Osteoblast (primary cell): ENCODE measurements around the gene NCKAP5. TPM values are rescaled to one million over a fixed set of nuclear protein-coding genes. Genes with fewer than 3 reads are reported as not detected.
A peak's percentile ranks its signal among the peaks of the same experiment; 100 is the strongest.

Source experiments
- DNase-seq: peaks from one replicate; pipeline ENCODE4 v3.0.0; 2011; ENCODE audit warnings: low spot score, mixed read lengths; ENCODE audit not compliant: insufficient read length; ENCODE audit errors: missing footprints
- H2AFZ ChIP-seq: 2 replicates; pipeline ENCODE4 v1.6.0; 2011; ENCODE audit warnings: mild to moderate bottlenecking, low read length
- H3K27ac ChIP-seq: 2 replicates; pipeline ENCODE4 v1.5.1; 2011; ENCODE audit warnings: mild to moderate bottlenecking, low read depth, low read length, moderate library complexity
- H3K27me3 ChIP-seq: 2 replicates; pipeline ENCODE4 v1.6.0; 2012; ENCODE audit warnings: mild to moderate bottlenecking, control low read depth, inconsistent platforms, low read length, moderate library complexity; ENCODE audit not compliant: insufficient read depth
- H3K36me3 ChIP-seq: 2 replicates; pipeline ENCODE4 v1.5.1; 2011; ENCODE audit warnings: mild to moderate bottlenecking, low read length, control low read depth, moderate library complexity; ENCODE audit not compliant: insufficient read depth
- H3K4me1 ChIP-seq: 2 replicates; pipeline ENCODE4 v1.5.1; 2011; ENCODE audit warnings: mild to moderate bottlenecking, low read length, control low read depth, moderate library complexity; ENCODE audit not compliant: insufficient read depth
- H3K4me2 ChIP-seq: 2 replicates; pipeline ENCODE4 v1.6.0; 2011; ENCODE audit warnings: mild to moderate bottlenecking, low read length; ENCODE audit not compliant: insufficient read depth
- H3K4me3 ChIP-seq: fragments of 200-600 bp; sonication (generic); 3 replicates; pipeline ENCODE4 v1.5.1; 2012; ENCODE audit warnings: mild to moderate bottlenecking, low read length, inconsistent platforms; ENCODE audit not compliant: insufficient read depth
- H3K79me2 ChIP-seq: 2 replicates; pipeline ENCODE4 v1.6.0; 2012; ENCODE audit warnings: mild to moderate bottlenecking, low read length, control low read depth, inconsistent platforms; ENCODE audit not compliant: insufficient read depth
- H3K9me3 ChIP-seq: 2 replicates; pipeline ENCODE4 v1.5.1; 2011; ENCODE audit warnings: low read depth, low read length, control low read depth
- H4K20me1 ChIP-seq: 2 replicates; pipeline ENCODE4 v1.6.0; 2012; ENCODE audit warnings: mild to moderate bottlenecking, low read length, control low read depth; ENCODE audit not compliant: insufficient read depth
- CTCF ChIP-seq: IDR thresholded peaks from 2 replicates; pipeline ENCODE4 v1.5.1; 2011; ENCODE audit warnings: mild to moderate bottlenecking, low read depth, low read length, moderate library complexity; ENCODE audit errors: extremely low read depth
- total RNA-seq: library from RNA; depleted of rRNA; stranded (reverse); fragments of >200 nt; gene quantifications from 2 replicates; pipeline ENCODE4 v1.2.3, GENCODE V29; 2012

The NCKAP5 gene
- total RNA-seq, 1 donor: 1.8 TPM

- H3K4me3 ChIP-seq: peak overlapping the region; percentile 71
- no peak for DNase-seq
- H4K20me1 ChIP-seq: no peaks in the 10 kb centered on the region
- no peak overlapping the region for H3K27ac ChIP-seq
- peaks cover 21% of the 10 kb centered on the region for H3K4me1 ChIP-seq
- peak overlapping the region; percentile 51 for H2AFZ ChIP-seq
- no peaks in the 10 kb centered on the region for H3K79me2 ChIP-seq
- H3K27me3 ChIP-seq: no peaks in the 10 kb centered on the region
- peak overlapping the region; percentile 83 for H3K4me2 ChIP-seq
- no peaks in the 10 kb centered on the region for H3K36me3 ChIP-seq
- TF ChIP-seq CTCF: no peak
- H3K9me3 ChIP-seq: no peaks in the 10 kb centered on the region
Observed at GRCh38 chr2:133266926-133267590, 301.2 kb downstream of the NCKAP5 start.

- Histone ChIP-seq H2AFZ (peak overlapping the region; percentile 58), H3K36me3 (no peaks in the 10 kb centered on the region), H3K79me2 (no peaks in the 10 kb centered on the region), H3K27me3 (no peaks in the 10 kb centered on the region), H3K4me1 (peaks cover 21% of the 10 kb centered on the region), H3K27ac (no peak overlapping the region), H3K9me3 (no peaks in the 10 kb centered on the region), H3K4me3 (peak overlapping the region; percentile 71), H3K4me2 (peak overlapping the region; percentile 83), H4K20me1 (no peaks in the 10 kb centered on the region)
- peak; percentile 11 for TF ChIP-seq CTCF
- peak; percentile 85 for DNase-seq
Observed at GRCh38 chr2:133266041-133266925, 302.0 kb downstream of the NCKAP5 start.

GRCh38 chr2:133265432-133265949, 302.8 kb downstream of the NCKAP5 start:
- no peaks in the 10 kb centered on the region for H4K20me1 ChIP-seq
- H3K4me3 ChIP-seq: peak overlapping the region; percentile 71
- peak overlapping the region; percentile 83 for H3K4me2 ChIP-seq
- TF ChIP-seq CTCF: no peak
- no peaks in the 10 kb centered on the region for H3K79me2 ChIP-seq
- peak overlapping the region; percentile 62 for H2AFZ ChIP-seq
- peaks cover 21% of the 10 kb centered on the region for H3K4me1 ChIP-seq
- H3K27me3 ChIP-seq: no peaks in the 10 kb centered on the region
- H3K9me3 ChIP-seq: no peaks in the 10 kb centered on the region
- peak; percentile 85 for DNase-seq
- no peak overlapping the region for H3K27ac ChIP-seq
- no peaks in the 10 kb centered on the region for H3K36me3 ChIP-seq

- peak overlapping the region; percentile 71 for H3K4me3 ChIP-seq
- no peak overlapping the region for H3K27ac ChIP-seq
- TF ChIP-seq CTCF: no peak
- H3K27me3 ChIP-seq: no peaks in the 10 kb centered on the region
- peak overlapping the region; percentile 83 for H3K4me2 ChIP-seq
- H3K79me2 ChIP-seq: no peaks in the 10 kb centered on the region
- H3K4me1 ChIP-seq: peaks cover 21% of the 10 kb centered on the region
- H4K20me1 ChIP-seq: no peaks in the 10 kb centered on the region
- H2AFZ ChIP-seq: peak overlapping the region; percentile 62
- no peaks in the 10 kb centered on the region for H3K9me3 ChIP-seq
- no peaks in the 10 kb centered on the region for H3K36me3 ChIP-seq
- no peak for DNase-seq
Observed at GRCh38 chr2:133264989-133265401, 303.3 kb downstream of the NCKAP5 start.
